GM21381 (cell line): ENCODE data around the gene LBX1.

ENCODE experiments used
- ATAC-seq: cut with Tn5 transposase; IDR thresholded peaks from one replicate; pipeline ENCODE4 v1.9.1; 2021; ENCODE audit warnings: mild to moderate bottlenecking, moderate library complexity; ENCODE audit not compliant: unreplicated experiment

Gene LBX1

GRCh38 chr10:101244321-101245050 is 15.2 kb upstream of the LBX1 start:
- no peak for ATAC-seq

- ATAC-seq: no peak
Measured at GRCh38 chr10:101241840-101242707, 12.8 kb upstream of the LBX1 start.

GRCh38 chr10:101238732-101239105 is 9.5 kb upstream of the LBX1 start:
- ATAC-seq: no peak

- no peak for ATAC-seq
Measured at GRCh38 chr10:101237982-101238731, 8.9 kb upstream of the LBX1 start.

- no peak for ATAC-seq
Measured at GRCh38 chr10:101237081-101237981, 8.1 kb upstream of the LBX1 start.

GRCh38 chr10:101236376-101237080 is 7.3 kb upstream of the LBX1 start:
- no peak for ATAC-seq

GRCh38 chr10:101235766-101236165 is 6.5 kb upstream of the LBX1 start:
- no peak for ATAC-seq

- ATAC-seq: no peak
Measured at GRCh38 chr10:101234333-101234732, 5.1 kb upstream of the LBX1 start.

- no peak for ATAC-seq
Measured at GRCh38 chr10:101233863-101234262, 4.6 kb upstream of the LBX1 start.

GRCh38 chr10:101233443-101233842 is 4.2 kb upstream of the LBX1 start:
- ATAC-seq: no peak

GRCh38 chr10:101231912-101232689 is 2.8 kb upstream of the LBX1 start:
- ATAC-seq: no peak

- no peak for ATAC-seq
Measured at GRCh38 chr10:101231092-101231491, 1.8 kb upstream of the LBX1 start.

- no peak for ATAC-seq
Measured at GRCh38 chr10:101230183-101230917, 1.1 kb upstream of the LBX1 start.

GRCh38 chr10:101228966-101229265 is 347 bp downstream of the LBX1 start:
- ATAC-seq: no peak

GRCh38 chr10:101228153-101228965 is 904 bp downstream of the LBX1 start:
- no peak for ATAC-seq

GRCh38 chr10:101227429-101228152 is 1.7 kb downstream of the LBX1 start:
- ATAC-seq: no peak
